ENCODE measurements around the gene TEKT1.

The TEKT1 gene

DNA sequence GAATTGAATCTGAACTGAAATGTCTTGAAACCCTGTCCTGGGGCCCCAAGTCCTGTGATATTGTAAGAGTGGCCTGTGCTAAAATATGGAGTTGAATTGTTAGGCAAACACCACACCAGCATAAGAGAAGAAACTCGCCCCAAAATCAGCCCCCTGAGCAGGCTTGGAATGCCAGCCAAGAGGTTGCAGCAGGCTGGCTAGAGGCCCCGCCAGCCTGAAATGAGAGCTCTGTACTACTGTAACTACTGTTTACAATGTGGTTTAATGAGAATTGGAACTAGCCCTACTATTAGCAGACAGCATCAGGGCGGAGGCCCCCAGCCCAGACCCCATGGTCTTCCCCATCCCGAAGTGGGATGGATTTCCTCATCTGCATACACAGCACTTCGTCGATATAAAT lies 31.8 kb downstream of the TEKT1 start:
- DNase-seq (ENCODE audit: low spot score in 2 of 2) (no peak), ATAC-seq (replicated peaks; ENCODE audit: extremely low read depth, poor library complexity, severe bottlenecking) (no peak)
- no peak overlapping the region for H3K4me3 Mint-ChIP-seq
- no peak overlapping the region for H3K27ac Mint-ChIP-seq (ENCODE audit: low read depth)
- no peaks in the 10 kb centered on the region for H3K36me3 Mint-ChIP-seq (ENCODE audit: insufficient read depth)
- H3K4me1 Mint-ChIP-seq, result no peaks in the 10 kb centered on the region
- H3K9me3 Mint-ChIP-seq, result no peaks in the 10 kb centered on the region
- peaks cover 28% of the 10 kb centered on the region for H3K27me3 Mint-ChIP-seq

DNA sequence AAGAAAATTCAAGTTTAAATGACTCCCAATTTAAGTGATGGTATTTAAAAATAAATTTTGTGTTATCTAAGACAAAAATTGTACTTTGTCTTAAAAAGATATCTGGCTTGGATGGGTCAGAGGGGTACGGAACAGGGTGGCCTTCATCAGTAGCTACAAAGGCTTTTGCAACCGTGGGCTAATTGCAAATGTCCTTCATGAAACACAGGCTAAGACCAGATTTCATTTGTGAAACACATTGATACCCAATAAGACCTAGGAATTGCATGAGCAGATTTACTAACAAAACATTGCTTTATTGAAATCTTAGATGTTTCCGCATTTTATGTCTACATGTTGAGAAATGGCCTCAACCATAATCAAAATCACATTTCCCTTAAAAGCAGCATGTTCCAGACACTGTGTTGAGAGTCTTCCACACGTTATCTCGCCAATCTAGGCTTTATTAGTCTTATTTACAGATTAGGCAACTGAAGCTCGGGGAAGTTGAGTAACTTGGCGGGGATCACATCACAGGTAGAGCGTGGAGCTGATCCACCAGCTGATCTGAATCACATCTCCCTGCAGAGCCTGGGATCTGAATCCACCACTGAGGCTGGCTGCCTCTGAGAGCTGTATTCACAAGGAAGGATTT lies 33.7 kb downstream of the TEKT1 start:
- no peak overlapping the region for H3K4me3 Mint-ChIP-seq
- no peaks in the 10 kb centered on the region for H3K9me3 Mint-ChIP-seq

DNA sequence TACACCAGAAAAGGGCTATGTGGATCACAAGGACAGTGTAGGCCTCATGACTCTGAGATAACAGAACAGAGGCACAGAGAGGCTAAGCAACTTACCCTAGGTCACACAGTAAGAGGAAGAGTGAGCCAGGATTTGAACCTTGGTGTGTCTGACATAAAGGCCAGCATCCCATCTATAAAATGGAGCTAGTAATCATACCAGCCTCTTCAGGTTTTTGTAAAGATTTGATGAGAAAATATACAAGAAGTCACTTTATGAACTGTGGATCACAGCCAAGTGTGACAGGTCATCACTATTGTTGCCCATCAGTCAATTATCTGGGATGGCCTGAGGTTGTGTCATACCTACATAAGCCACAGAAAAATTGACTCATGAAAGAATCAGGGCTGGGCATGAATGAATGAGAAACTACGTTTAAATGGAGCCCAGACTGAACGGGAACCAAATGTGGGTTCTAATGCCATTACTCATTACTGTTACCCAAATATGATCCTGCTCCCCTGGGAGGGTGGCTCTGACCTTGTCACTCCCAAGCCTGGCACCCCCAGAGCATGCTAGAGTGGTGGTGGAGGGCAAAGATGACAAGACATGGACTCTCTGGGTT lies 34.5 kb downstream of the TEKT1 start:
- H3K9me3 Mint-ChIP-seq, result no peaks in the 10 kb centered on the region
- no peaks in the 10 kb centered on the region for H3K4me1 Mint-ChIP-seq
- no peaks in the 10 kb centered on the region for H3K36me3 Mint-ChIP-seq (ENCODE audit: insufficient read depth)
- ATAC-seq (replicated peaks; ENCODE audit: extremely low read depth, poor library complexity, severe bottlenecking), result no peak
- H3K4me3 Mint-ChIP-seq, result no peak overlapping the region
- no peak overlapping the region for H3K27ac Mint-ChIP-seq (ENCODE audit: low read depth)
- no peak for DNase-seq (ENCODE audit: low spot score in 2 of 2)
- peaks cover 42% of the 10 kb centered on the region for H3K27me3 Mint-ChIP-seq

More for the DNA sequence above, 33.7 kb downstream of the TEKT1 start:
- no peak overlapping the region for H3K27ac Mint-ChIP-seq (ENCODE audit: low read depth)
- ATAC-seq (replicated peaks; ENCODE audit: extremely low read depth, poor library complexity, severe bottlenecking) (no peak), DNase-seq (ENCODE audit: low spot score in 2 of 2) (no peak)
- no peaks in the 10 kb centered on the region for H3K4me1 Mint-ChIP-seq
- H3K36me3 Mint-ChIP-seq (ENCODE audit: insufficient read depth), result no peaks in the 10 kb centered on the region
- H3K27me3 Mint-ChIP-seq, result peaks cover 33% of the 10 kb centered on the region

- Mint-ChIP-seq H3K4me3 (no peak overlapping the region), H3K27ac (ENCODE audit: low read depth) (no peak overlapping the region), H3K9me3 (no peaks in the 10 kb centered on the region), H3K36me3 (ENCODE audit: insufficient read depth) (no peaks in the 10 kb centered on the region), H3K27me3 (peaks cover 49% of the 10 kb centered on the region), H3K4me1 (no peaks in the 10 kb centered on the region)
- no peak for ATAC-seq (replicated peaks; ENCODE audit: extremely low read depth, poor library complexity, severe bottlenecking)
- no peak for DNase-seq (ENCODE audit: low spot score in 2 of 2)
Observed at GRCh38 chr17:6796017-6796886, 35.3 kb downstream of the TEKT1 start.

GRCh38 chr17:6793748-6794493 lies 37.6 kb downstream of the TEKT1 start:
- Mint-ChIP-seq H3K9me3 (no peaks in the 10 kb centered on the region), H3K27ac (ENCODE audit: low read depth) (no peak overlapping the region), H3K4me3 (no peak overlapping the region), H3K27me3 (peaks cover 64% of the 10 kb centered on the region), H3K4me1 (no peaks in the 10 kb centered on the region), H3K36me3 (ENCODE audit: insufficient read depth) (no peaks in the 10 kb centered on the region)
- DNase-seq (ENCODE audit: low spot score in 2 of 2) (no peak), ATAC-seq (replicated peaks; ENCODE audit: extremely low read depth, poor library complexity, severe bottlenecking) (no peak)

DNA sequence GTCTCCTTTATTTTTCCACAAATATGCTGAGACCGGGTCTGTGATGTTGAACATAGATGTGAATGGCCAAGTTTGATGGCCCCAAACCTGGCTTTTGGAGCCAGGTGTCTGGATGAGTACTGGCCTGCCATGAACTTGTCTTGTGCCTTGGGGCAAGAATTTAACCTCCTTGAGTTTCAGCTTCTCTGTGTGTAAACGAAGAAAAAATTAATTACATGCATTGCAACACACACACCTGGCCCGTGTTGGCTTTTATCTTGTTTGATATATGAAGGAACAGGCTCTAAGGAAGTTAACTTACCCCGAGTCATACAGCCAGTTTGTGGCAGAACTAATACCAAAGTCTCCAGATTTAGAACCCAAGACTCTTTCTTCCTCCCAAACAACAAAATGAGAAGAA lies 42.4 kb downstream of the TEKT1 start:
- H3K27me3 Mint-ChIP-seq, result peaks cover 84% of the 10 kb centered on the region
- no peaks in the 10 kb centered on the region for H3K36me3 Mint-ChIP-seq (ENCODE audit: insufficient read depth)
- H3K4me1 Mint-ChIP-seq, result no peaks in the 10 kb centered on the region
- ATAC-seq (replicated peaks; ENCODE audit: extremely low read depth, poor library complexity, severe bottlenecking) (no peak), DNase-seq (ENCODE audit: low spot score in 2 of 2) (no peak)
- H3K9me3 Mint-ChIP-seq, result no peaks in the 10 kb centered on the region
- no peak overlapping the region for H3K4me3 Mint-ChIP-seq
- H3K27ac Mint-ChIP-seq (ENCODE audit: low read depth), result no peak overlapping the region

DNA sequence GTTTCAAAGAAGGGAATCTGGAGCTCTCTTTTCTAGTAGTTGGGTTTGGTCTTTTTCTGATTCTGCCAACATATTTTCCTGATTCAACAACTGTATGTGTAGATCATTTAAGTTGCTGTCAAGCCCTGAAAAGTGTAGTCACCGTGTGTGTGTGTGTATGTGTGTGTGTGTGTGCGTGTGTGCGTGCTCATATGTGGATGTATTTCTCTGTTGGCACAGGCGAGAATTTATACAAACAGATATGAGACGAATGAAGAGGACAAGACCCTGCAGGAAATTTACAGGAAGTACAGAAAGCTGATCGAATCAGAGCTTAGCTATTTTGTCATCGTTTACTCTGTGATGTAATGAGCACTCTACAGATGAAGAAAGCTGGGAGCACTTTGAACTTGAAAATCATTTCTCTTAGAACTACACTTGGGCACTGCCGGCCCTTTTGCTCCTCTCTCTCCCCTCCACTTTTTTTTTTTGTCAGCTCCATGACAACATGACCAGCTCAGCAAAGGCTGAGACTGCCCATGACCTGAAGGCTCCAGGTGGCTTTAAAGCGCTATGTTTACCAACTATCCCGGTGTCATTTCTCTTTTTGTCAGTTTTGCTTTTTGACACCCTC lies 44.3 kb downstream of the TEKT1 start:
- DNase-seq (ENCODE audit: low spot score in 2 of 2) (no peak), ATAC-seq (replicated peaks; ENCODE audit: extremely low read depth, poor library complexity, severe bottlenecking) (no peak)
- Mint-ChIP-seq H3K4me3 (no peak overlapping the region), H3K9me3 (peaks cover 15% of the 10 kb centered on the region), H3K27me3 (peaks cover 90% of the 10 kb centered on the region), H3K27ac (ENCODE audit: low read depth) (no peak overlapping the region), H3K36me3 (ENCODE audit: insufficient read depth) (no peaks in the 10 kb centered on the region), H3K4me1 (no peaks in the 10 kb centered on the region)

DNA sequence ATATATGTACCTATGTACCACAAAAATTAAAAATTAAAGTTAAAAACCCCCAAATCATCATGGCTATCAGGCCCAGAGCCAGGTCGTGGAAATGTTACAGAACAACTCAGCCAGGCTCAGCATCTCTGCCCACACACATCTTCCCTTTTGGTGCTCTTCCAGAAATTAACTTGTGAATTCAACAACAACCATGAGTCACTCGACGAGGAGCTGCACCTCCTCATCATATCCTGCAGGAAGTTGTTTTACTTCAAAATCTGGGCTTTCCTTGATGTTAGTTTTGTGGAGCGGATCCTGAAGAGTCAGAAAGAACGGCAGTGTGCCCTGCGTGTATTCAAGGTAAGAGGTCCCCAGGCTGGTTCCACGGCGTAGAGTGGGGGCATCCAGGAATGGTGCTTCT lies 44.9 kb downstream of the TEKT1 start:
- DNase-seq (ENCODE audit: low spot score in 2 of 2), result no peak
- Mint-ChIP-seq H3K4me1 (no peaks in the 10 kb centered on the region), H3K27ac (ENCODE audit: low read depth) (no peak overlapping the region), H3K36me3 (ENCODE audit: insufficient read depth) (no peaks in the 10 kb centered on the region), H3K9me3 (peaks cover 21% of the 10 kb centered on the region), H3K27me3 (peaks cover 90% of the 10 kb centered on the region), H3K4me3 (no peak overlapping the region)
- no peak for ATAC-seq (replicated peaks; ENCODE audit: extremely low read depth, poor library complexity, severe bottlenecking)

DNA sequence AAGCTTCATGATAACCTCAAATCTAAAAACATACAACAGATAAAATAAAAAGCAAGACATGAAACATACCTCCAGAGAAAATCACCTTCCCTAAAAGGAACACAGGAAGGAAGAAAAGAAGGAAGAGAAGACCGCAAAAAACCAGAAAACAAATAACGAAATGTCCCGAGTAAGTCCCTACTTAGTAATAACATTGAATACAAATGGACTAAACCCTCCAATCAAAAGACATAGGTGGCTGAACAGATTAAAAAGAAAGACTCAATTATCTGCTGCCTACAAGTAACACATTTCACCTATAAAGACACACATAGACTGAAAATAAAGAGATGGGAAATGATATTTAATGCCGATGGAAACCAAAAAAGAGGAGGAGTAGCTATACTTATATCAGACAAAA lies 49.3 kb downstream of the TEKT1 start:
- H3K4me1 Mint-ChIP-seq, result no peaks in the 10 kb centered on the region
- H3K9me3 Mint-ChIP-seq, result peaks cover 21% of the 10 kb centered on the region
- H3K4me3 Mint-ChIP-seq, result no peak overlapping the region
- H3K27ac Mint-ChIP-seq (ENCODE audit: low read depth), result no peak overlapping the region
- peaks cover 87% of the 10 kb centered on the region for H3K27me3 Mint-ChIP-seq
- no peaks in the 10 kb centered on the region for H3K36me3 Mint-ChIP-seq (ENCODE audit: insufficient read depth)
- ATAC-seq (replicated peaks; ENCODE audit: extremely low read depth, poor library complexity, severe bottlenecking) (no peak), DNase-seq (ENCODE audit: low spot score in 2 of 2) (no peak)

GRCh38 chr17:6780886-6781285 lies 50.6 kb downstream of the TEKT1 start:
- H3K27me3 Mint-ChIP-seq, result peaks cover 75% of the 10 kb centered on the region
- peaks cover 21% of the 10 kb centered on the region for H3K9me3 Mint-ChIP-seq
- H3K4me1 Mint-ChIP-seq, result peaks cover 9% of the 10 kb centered on the region
- ATAC-seq (replicated peaks; ENCODE audit: extremely low read depth, poor library complexity, severe bottlenecking), result no peak
- H3K27ac Mint-ChIP-seq (ENCODE audit: low read depth), result no peak overlapping the region
- H3K4me3 Mint-ChIP-seq, result no peak overlapping the region
- H3K36me3 Mint-ChIP-seq (ENCODE audit: insufficient read depth), result no peaks in the 10 kb centered on the region
- no peak for DNase-seq (ENCODE audit: low spot score in 2 of 2)

GRCh38 chr17:6780001-6780400 lies 51.5 kb downstream of the TEKT1 start:
- DNase-seq (ENCODE audit: low spot score in 2 of 2) (no peak), ATAC-seq (replicated peaks; ENCODE audit: extremely low read depth, poor library complexity, severe bottlenecking) (no peak)
- Mint-ChIP-seq H3K36me3 (ENCODE audit: insufficient read depth) (no peaks in the 10 kb centered on the region), H3K9me3 (peaks cover 21% of the 10 kb centered on the region), H3K4me1 (peaks cover 13% of the 10 kb centered on the region), H3K27ac (ENCODE audit: low read depth) (no peak overlapping the region), H3K27me3 (peaks cover 66% of the 10 kb centered on the region), H3K4me3 (no peak overlapping the region)

DNA sequence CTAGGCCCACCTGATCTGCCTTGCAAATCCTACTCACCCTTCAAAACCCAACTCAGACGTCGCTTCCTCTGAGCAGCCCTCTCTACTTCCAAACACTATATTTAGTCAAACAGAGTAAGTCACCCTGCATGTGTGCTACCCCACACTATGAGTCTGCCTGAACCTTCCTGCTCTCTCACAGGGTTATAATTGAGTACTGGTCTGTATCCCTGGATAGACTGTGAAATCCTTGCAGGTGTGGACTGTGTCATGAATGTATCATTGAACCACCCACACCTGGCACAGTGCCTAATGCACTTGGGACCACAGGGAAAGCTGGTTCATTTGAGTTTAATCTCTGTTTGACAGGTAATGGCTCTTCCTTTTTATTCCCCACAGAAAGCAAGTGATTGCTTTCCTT lies 52.1 kb downstream of the TEKT1 start:
- Mint-ChIP-seq H3K27ac (ENCODE audit: low read depth) (no peak overlapping the region), H3K9me3 (peaks cover 24% of the 10 kb centered on the region), H3K27me3 (peaks cover 62% of the 10 kb centered on the region), H3K4me3 (no peak overlapping the region), H3K4me1 (peaks cover 13% of the 10 kb centered on the region), H3K36me3 (ENCODE audit: insufficient read depth) (no peaks in the 10 kb centered on the region)
- no peak for DNase-seq (ENCODE audit: low spot score in 2 of 2)
- no peak for ATAC-seq (replicated peaks; ENCODE audit: extremely low read depth, poor library complexity, severe bottlenecking)
